Measurements from ENCODE around the gene FAM25G.

Gene FAM25G

DNA sequence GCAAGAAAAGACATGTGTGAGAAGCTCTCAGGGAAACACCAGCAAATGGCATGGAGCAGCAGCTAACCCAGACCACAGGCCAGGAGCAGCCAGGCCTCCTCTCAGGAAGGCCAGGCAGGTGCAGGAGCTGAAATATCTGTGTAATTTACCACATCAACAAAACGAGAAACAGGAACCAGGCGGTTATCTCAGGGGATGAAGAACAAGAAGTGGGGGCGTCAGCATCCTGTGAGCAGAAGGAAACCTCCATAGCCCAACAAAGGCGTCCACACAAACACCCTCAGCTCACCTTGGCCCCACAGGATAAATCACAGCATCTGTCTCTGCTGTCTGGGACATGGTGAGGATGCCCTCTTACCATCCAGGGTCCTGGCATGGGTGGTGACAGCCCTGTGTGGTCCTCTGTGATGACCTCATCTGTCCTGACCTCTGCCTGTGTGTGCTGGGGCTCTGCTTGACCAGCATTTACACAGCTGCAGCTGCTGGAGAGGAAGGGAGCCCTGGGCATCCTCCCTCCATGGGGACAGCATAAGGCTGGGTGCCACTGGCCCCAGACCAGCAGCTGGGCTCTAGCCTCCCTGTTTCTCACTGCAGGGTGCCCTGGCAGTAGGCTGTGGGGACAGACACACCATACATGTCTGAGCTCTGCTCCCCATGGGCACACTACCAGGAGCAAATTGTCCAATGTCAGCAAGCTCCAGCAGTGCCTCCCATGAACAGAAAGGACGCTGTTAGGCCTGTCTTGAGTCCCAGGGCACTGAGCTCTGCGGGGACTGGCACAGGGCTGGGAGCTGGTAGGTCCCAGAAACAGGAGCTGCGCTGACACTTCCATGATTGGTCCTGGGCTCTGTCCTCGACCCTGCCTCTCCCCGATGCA is 42.2 kb downstream of the FAM25G start:
- DNase-seq (ENCODE audit: low spot score): peak; percentile 26

DNA sequence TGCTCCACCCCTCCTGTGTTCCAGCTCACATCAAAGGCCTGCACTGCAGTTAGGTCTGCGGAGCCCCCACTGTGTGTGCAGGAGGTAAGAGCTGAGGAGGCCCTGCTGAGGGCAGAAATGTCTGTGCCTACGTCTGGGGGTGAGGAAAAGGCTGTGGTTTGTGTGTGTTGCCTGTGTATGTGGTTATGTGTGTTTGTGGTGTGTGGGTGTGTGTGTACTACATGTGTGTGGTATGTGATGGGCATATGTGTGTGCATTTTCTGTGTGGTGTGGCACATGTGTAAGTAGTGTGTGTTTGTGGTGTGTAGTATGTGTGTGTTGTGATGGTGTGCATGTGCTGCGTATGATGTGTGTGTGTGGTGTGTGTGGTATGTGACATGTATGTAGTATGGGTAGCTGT is 43.8 kb downstream of the FAM25G start:
- DNase-seq (ENCODE audit: low spot score): peak; percentile 9

DNA sequence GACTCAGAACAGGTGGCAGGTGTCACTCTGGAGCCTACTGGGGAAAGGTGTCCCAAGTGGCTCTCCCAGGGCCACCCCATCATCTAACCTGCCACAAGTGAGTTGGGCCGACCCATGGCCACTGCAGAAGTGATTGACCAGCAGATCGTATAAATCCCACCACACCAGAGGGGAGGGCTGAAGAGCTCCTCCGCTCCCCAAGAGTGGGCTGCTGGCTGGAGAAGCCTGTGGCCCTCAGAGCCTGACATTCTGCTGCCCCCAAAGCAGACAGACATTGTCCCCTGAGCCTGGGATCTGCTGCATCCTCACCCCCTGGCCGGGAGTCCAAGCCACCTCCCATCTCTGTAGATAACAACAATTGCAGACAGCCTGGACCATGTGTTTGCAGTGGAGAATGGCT is 44.3 kb downstream of the FAM25G start:
- DNase-seq (ENCODE audit: low spot score): peak; percentile 11

GRCh38 chr10:47445720-47446119 is 45.8 kb downstream of the FAM25G start:
- no peak for DNase-seq (ENCODE audit: low spot score)

GRCh38 chr10:47444047-47444446 is 47.5 kb downstream of the FAM25G start:
- no peak for DNase-seq (ENCODE audit: low spot score)

- peak; percentile 10 for DNase-seq (ENCODE audit: low spot score)
These were observed 48.4 kb downstream of the FAM25G start for GRCh38 chr10:47443145-47443544.

DNA sequence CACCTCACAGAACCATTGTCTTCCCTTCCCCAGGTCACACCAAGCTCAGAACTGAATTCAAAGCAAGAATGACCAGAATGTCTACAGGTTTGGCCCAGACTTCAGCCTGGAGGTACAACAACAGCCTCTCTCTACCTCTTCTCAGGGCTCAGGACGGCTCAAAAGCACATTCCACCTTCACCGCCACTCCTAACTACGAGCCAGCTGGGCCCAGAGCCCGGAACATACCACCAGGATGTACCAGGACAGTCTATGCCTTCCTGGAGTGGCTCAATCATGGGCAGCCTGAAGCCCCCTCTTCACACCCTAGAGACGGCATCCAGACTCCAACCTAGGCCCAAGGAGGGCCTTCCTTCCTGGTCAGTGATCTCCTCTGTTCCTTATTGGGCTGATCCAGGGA is 49.1 kb downstream of the FAM25G start:
- DNase-seq (ENCODE audit: low spot score): no peak

DNA sequence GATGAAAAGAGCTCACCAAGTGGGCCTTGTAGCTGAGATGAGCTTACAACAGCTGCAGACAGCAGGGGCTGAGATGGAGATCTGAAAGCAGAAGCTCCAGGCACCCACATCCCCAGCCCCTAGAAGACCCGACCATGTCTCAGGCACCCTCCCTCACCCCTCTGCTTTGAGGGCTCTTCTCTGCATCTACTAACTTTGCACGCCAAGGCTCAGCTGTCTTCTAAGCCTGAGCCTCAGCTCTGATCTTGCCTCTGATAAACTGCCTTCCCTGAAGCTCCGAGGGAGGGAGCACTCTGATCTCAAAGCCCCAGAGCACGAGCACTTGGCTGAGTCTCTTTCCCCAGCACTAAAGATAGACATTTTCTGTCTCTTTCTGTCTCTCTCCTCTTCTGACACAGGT is 49.6 kb downstream of the FAM25G start:
- DNase-seq (ENCODE audit: low spot score): peak; percentile 17

DNA sequence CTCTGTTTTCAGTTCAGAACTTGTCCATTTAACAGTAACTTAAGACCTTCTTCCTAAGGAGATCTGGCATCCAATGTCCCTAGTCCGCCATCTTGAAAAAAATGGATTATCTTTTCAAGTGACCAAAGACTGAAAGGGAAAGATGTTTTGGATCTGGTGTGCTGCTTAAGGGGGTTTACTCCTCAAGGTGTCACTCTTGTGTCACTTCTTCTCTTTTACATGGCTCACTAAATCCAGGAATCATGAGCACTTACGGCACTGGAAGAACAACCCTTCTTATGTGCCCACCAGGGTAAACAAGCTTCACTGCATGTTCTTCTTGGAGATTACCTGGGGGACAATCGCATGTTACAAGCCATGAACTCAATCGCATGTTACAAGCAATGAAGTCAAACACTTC is 51.3 kb downstream of the FAM25G start:
- no peak for DNase-seq (ENCODE audit: low spot score)

- DNase-seq (ENCODE audit: low spot score): peak; percentile 39
These were observed 52.5 kb downstream of the FAM25G start for GRCh38 chr10:47438857-47439474.

Measured in D341Med (cell line).